ENCODE measurements around the gene CDH13.

The CDH13 gene

GRCh38 chr16:83843657-83844056, 1216.9 kb downstream of the CDH13 start:
- H3K9ac ChIP-seq (ENCODE audit: low read length) = no peak overlapping the region
- H3K79me1 ChIP-seq (ENCODE audit: low read length) = peaks cover 4% of the 10 kb centered on the region
- no peak overlapping the region for H3K27ac ChIP-seq (ENCODE audit: low read depth, low read length)
- H3K36me3 ChIP-seq (ENCODE audit: control insufficient read depth in 1 of 2, insufficient read depth in 2 of 2, low read length in 2 of 2) = no peaks in the 10 kb centered on the region
- H3K27me3 ChIP-seq (ENCODE audit: insufficient read depth, low read length) = no peaks in the 10 kb centered on the region
- no peaks in the 10 kb centered on the region for H3K79me2 ChIP-seq (ENCODE audit: control insufficient read depth, insufficient read depth, low read length, poor library complexity)
- H3K4me3 ChIP-seq (ENCODE audit: low read depth, low read length) = no peak overlapping the region
- H4K91ac ChIP-seq (ENCODE audit: low read depth, low read length) = no peak overlapping the region
- H2BK12ac ChIP-seq (ENCODE audit: low read length) = no peak overlapping the region
- no peak overlapping the region for H2AK5ac ChIP-seq (ENCODE audit: low read length)
- H4K12ac ChIP-seq (ENCODE audit: low read depth, low read length) = no peak overlapping the region
- no peak for DNase-seq
- H3K23ac ChIP-seq (ENCODE audit: low read length) = no peak overlapping the region
- H2AFZ ChIP-seq (ENCODE audit: insufficient read depth, low read length, poor library complexity) = no peak overlapping the region
- no peak overlapping the region for H3K14ac ChIP-seq (ENCODE audit: low read length)
- no peak overlapping the region for H3K18ac ChIP-seq (ENCODE audit: low read length)
- no CpG with 5 or more reads among the region's 10 CpGs for WGBS (ENCODE audit: extremely low coverage, insufficient coverage, insufficient read length)
- H3K4me1 ChIP-seq (ENCODE audit: control insufficient read depth in 1 of 2, insufficient read depth in 2 of 2, low read length in 2 of 2) = peaks cover 3 to 11% of the 10 kb centered on the region in 2 experiments
- no peak overlapping the region for H3K4me2 ChIP-seq (ENCODE audit: low read length)
- H3K9me3 ChIP-seq (ENCODE audit: insufficient read depth, low read depth, low read length) = no peaks in the 10 kb centered on the region
- H3K4ac ChIP-seq (ENCODE audit: low read depth, low read length) = no peak overlapping the region
- no peak overlapping the region for H2BK5ac ChIP-seq (ENCODE audit: low read depth, low read length, poor library complexity)
- peak overlapping the region; percentile 0 for H2BK120ac ChIP-seq (ENCODE audit: insufficient read depth, low read length, poor library complexity)
- no peak overlapping the region for H4K8ac ChIP-seq (ENCODE audit: low read depth, low read length)

- no peak overlapping the region for H2AFZ ChIP-seq (ENCODE audit: insufficient read depth, low read length, poor library complexity)
- H3K4me2 ChIP-seq (ENCODE audit: low read length) = no peak overlapping the region
- no peak overlapping the region for H3K4me3 ChIP-seq (ENCODE audit: low read depth, low read length)
Observed at GRCh38 chr16:83845263-83845662, 1218.5 kb downstream of the CDH13 start.

GRCh38 chr16:83847371-83848225, 1220.8 kb downstream of the CDH13 start:
- Histone ChIP-seq H3K23ac (ENCODE audit: low read length) (no peak overlapping the region), H3K79me2 (ENCODE audit: control insufficient read depth, insufficient read depth, low read length, poor library complexity) (no peaks in the 10 kb centered on the region), H3K4me2 (ENCODE audit: low read length) (no peak overlapping the region), H3K27ac (ENCODE audit: low read depth, low read length) (no peak overlapping the region), H4K91ac (ENCODE audit: low read depth, low read length) (no peak overlapping the region), H3K4me3 (ENCODE audit: low read depth, low read length) (no peak overlapping the region), H2BK5ac (ENCODE audit: low read depth, low read length, poor library complexity) (no peak overlapping the region), H3K9me3 (ENCODE audit: insufficient read depth, low read depth, low read length) (no peaks in the 10 kb centered on the region), H2AFZ (ENCODE audit: insufficient read depth, low read length, poor library complexity) (no peak overlapping the region), H4K12ac (ENCODE audit: low read depth, low read length) (no peak overlapping the region), H3K27me3 (ENCODE audit: insufficient read depth, low read length) (no peaks in the 10 kb centered on the region), H4K8ac (ENCODE audit: low read depth, low read length) (no peak overlapping the region), H3K9ac (ENCODE audit: low read length) (no peak overlapping the region), H2AK5ac (ENCODE audit: low read length) (no peak overlapping the region), H2BK12ac (ENCODE audit: low read length) (no peak overlapping the region), H3K4me1 (ENCODE audit: control insufficient read depth in 1 of 2, insufficient read depth in 2 of 2, low read length in 2 of 2) (peaks cover 0 to 3% of the 10 kb centered on the region in 2 experiments), H3K79me1 (ENCODE audit: low read length) (no peaks in the 10 kb centered on the region), H3K18ac (ENCODE audit: low read length) (no peak overlapping the region), H3K4ac (ENCODE audit: low read depth, low read length) (no peak overlapping the region), H2BK120ac (ENCODE audit: insufficient read depth, low read length, poor library complexity) (no peak overlapping the region), H3K14ac (ENCODE audit: low read length) (no peak overlapping the region), H3K36me3 (ENCODE audit: control insufficient read depth in 1 of 2, insufficient read depth in 2 of 2, low read length in 2 of 2) (no peaks in the 10 kb centered on the region)
- no CpG with 5 or more reads among the region's 14 CpGs for WGBS (ENCODE audit: extremely low coverage, insufficient coverage, insufficient read length)
- DNase-seq = peak in 1 of 2 donors; percentile 21

More at GRCh38 chr16:83845263-83845662, 1218.5 kb downstream of the CDH13 start:
- Histone ChIP-seq H3K9ac (ENCODE audit: low read length) (no peak overlapping the region), H3K18ac (ENCODE audit: low read length) (no peak overlapping the region), H3K4me1 (ENCODE audit: control insufficient read depth in 1 of 2, insufficient read depth in 2 of 2, low read length in 2 of 2) (peaks cover 3 to 11% of the 10 kb centered on the region in 2 experiments), H2BK120ac (ENCODE audit: insufficient read depth, low read length, poor library complexity) (no peak overlapping the region), H4K12ac (ENCODE audit: low read depth, low read length) (no peak overlapping the region), H3K4ac (ENCODE audit: low read depth, low read length) (no peak overlapping the region), H3K79me2 (ENCODE audit: control insufficient read depth, insufficient read depth, low read length, poor library complexity) (no peaks in the 10 kb centered on the region), H4K91ac (ENCODE audit: low read depth, low read length) (no peak overlapping the region), H2BK12ac (ENCODE audit: low read length) (no peak overlapping the region), H3K23ac (ENCODE audit: low read length) (no peak overlapping the region), H3K9me3 (ENCODE audit: insufficient read depth, low read depth, low read length) (no peaks in the 10 kb centered on the region), H4K8ac (ENCODE audit: low read depth, low read length) (no peak overlapping the region), H2AK5ac (ENCODE audit: low read length) (no peak overlapping the region), H3K27ac (ENCODE audit: low read depth, low read length) (no peak overlapping the region), H3K79me1 (ENCODE audit: low read length) (peaks cover 2% of the 10 kb centered on the region), H2BK5ac (ENCODE audit: low read depth, low read length, poor library complexity) (no peak overlapping the region), H3K27me3 (ENCODE audit: insufficient read depth, low read length) (no peaks in the 10 kb centered on the region), H3K36me3 (ENCODE audit: control insufficient read depth in 1 of 2, insufficient read depth in 2 of 2, low read length in 2 of 2) (no peaks in the 10 kb centered on the region), H3K14ac (ENCODE audit: low read length) (no peak overlapping the region)
- DNase-seq = no peak
- WGBS (ENCODE audit: extremely low coverage, insufficient coverage, insufficient read length) = no CpG with 5 or more reads among the region's 8 CpGs

- H2AK5ac ChIP-seq (ENCODE audit: low read length) = no peak overlapping the region
- H2AFZ ChIP-seq (ENCODE audit: insufficient read depth, low read length, poor library complexity) = no peak overlapping the region
- H2BK120ac ChIP-seq (ENCODE audit: insufficient read depth, low read length, poor library complexity) = no peak overlapping the region
Observed at GRCh38 chr16:83849421-83849820, 1222.7 kb downstream of the CDH13 start.

More at GRCh38 chr16:83849421-83849820, 1222.7 kb downstream of the CDH13 start:
- H4K12ac ChIP-seq (ENCODE audit: low read depth, low read length) = no peak overlapping the region
- no peak overlapping the region for H4K91ac ChIP-seq (ENCODE audit: low read depth, low read length)
- H3K9ac ChIP-seq (ENCODE audit: low read length) = no peak overlapping the region
- no peak overlapping the region for H3K4ac ChIP-seq (ENCODE audit: low read depth, low read length)
- no peaks in the 10 kb centered on the region for H3K27me3 ChIP-seq (ENCODE audit: insufficient read depth, low read length)
- H3K4me2 ChIP-seq (ENCODE audit: low read length) = no peak overlapping the region
- H3K79me1 ChIP-seq (ENCODE audit: low read length) = no peaks in the 10 kb centered on the region
- H4K8ac ChIP-seq (ENCODE audit: low read depth, low read length) = no peak overlapping the region
- no CpG with 5 or more reads among the region's 6 CpGs for WGBS (ENCODE audit: extremely low coverage, insufficient coverage, insufficient read length)
- H3K36me3 ChIP-seq (ENCODE audit: control insufficient read depth in 1 of 2, insufficient read depth in 2 of 2, low read length in 2 of 2) = no peaks in the 10 kb centered on the region
- DNase-seq = no peak
- no peaks in the 10 kb centered on the region for H3K9me3 ChIP-seq (ENCODE audit: insufficient read depth, low read depth, low read length)
- no peak overlapping the region for H3K23ac ChIP-seq (ENCODE audit: low read length)
- H3K79me2 ChIP-seq (ENCODE audit: control insufficient read depth, insufficient read depth, low read length, poor library complexity) = no peaks in the 10 kb centered on the region
- H3K4me1 ChIP-seq (ENCODE audit: control insufficient read depth in 1 of 2, insufficient read depth in 2 of 2, low read length in 2 of 2) = no peaks in the 10 kb centered on the region
- H2BK12ac ChIP-seq (ENCODE audit: low read length) = no peak overlapping the region
- no peak overlapping the region for H3K14ac ChIP-seq (ENCODE audit: low read length)
- H2BK5ac ChIP-seq (ENCODE audit: low read depth, low read length, poor library complexity) = no peak overlapping the region
- H3K4me3 ChIP-seq (ENCODE audit: low read depth, low read length) = no peak overlapping the region
- H3K18ac ChIP-seq (ENCODE audit: low read length) = no peak overlapping the region
- no peak overlapping the region for H3K27ac ChIP-seq (ENCODE audit: low read depth, low read length)

Measured in trophoblast cell (in vitro differentiated cells and primary cell).